GM12875 (cell line): Measurements from ENCODE around the gene ERAS.
"Not testable (repeated sequence)": the region's sequence is repeated elsewhere in the genome, so short reads cannot be mapped to it uniquely, and the experiment has no call there.

Experiments used
- H3K4me3 ChIP-seq: one replicate; pipeline ENCODE4 v1.5.1; 2011; ENCODE audit warnings: low read depth, low read length, control low read depth
- TF ChIP-seq, protein P1 (sequence below): IDR thresholded peaks from 2 replicates; pipeline ENCODE4 v1.5.1; 2011; ENCODE audit warnings: low read depth, mild to moderate bottlenecking, control low read depth, inconsistent platforms, low read length, moderate library complexity, borderline replicate concordance; ENCODE audit not compliant: insufficient read depth

The ERAS gene

DNA sequence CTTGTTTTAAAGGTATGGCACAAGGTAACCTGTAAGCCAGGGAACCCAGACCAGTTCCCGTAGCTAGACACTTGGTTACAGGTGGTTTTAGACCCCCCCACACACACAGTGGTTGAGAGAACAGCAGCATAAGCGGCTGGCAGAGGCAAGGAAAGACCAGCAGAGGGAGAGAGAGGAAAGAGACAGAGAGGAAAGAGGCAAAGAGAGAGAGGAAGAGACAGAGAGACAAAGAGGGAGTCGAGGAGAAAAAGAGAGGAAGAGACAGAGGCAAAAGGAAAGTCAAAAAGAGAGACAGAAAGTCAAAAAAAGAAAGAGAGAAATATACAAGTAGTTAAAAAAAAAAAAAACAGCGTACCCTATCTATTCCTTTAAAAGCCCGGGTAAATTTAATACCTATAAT is 28.6 kb downstream of the ERAS start:
- no peak overlapping the region for H3K4me3 ChIP-seq
- TF ChIP-seq, protein P1, sequence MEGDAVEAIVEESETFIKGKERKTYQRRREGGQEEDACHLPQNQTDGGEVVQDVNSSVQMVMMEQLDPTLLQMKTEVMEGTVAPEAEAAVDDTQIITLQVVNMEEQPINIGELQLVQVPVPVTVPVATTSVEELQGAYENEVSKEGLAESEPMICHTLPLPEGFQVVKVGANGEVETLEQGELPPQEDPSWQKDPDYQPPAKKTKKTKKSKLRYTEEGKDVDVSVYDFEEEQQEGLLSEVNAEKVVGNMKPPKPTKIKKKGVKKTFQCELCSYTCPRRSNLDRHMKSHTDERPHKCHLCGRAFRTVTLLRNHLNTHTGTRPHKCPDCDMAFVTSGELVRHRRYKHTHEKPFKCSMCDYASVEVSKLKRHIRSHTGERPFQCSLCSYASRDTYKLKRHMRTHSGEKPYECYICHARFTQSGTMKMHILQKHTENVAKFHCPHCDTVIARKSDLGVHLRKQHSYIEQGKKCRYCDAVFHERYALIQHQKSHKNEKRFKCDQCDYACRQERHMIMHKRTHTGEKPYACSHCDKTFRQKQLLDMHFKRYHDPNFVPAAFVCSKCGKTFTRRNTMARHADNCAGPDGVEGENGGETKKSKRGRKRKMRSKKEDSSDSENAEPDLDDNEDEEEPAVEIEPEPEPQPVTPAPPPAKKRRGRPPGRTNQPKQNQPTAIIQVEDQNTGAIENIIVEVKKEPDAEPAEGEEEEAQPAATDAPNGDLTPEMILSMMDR: no peak

DNA sequence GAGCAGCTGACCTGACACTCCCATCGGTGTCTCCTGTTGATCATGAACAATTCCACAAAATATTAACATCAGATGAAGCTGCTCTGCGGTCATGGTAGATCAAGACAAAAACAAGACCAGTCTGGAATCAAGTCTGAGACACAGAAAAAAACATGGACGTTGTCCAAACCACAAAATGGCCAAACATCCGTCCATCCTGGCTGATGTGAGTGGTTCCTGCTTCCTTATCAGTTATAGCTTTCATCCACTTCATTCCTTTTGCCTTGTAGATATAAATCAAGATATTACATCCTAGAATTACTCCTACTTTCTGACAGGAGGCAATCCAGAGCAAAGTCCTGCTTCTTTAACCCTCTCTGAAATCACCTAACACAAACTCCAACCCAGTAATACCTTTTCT is 37.9 kb downstream of the ERAS start:
- no peak overlapping the region for H3K4me3 ChIP-seq
- TF ChIP-seq, protein P1: no peak

DNA sequence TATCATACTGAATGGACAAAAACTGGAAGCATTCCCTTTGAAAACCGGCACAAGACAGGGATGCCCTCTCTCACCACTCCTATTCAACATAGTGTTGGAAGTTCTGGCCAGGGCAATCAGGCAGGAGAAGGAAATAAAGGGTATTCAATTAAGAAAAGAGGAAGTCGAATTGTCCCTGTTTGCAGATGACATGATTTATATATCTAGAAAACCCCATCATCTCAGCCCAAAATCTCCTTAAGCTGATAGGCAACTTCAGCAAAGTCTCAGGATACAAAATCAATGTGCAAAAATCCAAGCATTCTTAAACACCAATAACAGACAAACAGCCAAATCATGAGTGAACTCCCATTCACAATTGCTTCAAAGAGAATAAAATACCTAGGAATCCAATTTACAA is 45.7 kb downstream of the ERAS start:
- H3K4me3 ChIP-seq: not testable (repeated sequence)

DNA sequence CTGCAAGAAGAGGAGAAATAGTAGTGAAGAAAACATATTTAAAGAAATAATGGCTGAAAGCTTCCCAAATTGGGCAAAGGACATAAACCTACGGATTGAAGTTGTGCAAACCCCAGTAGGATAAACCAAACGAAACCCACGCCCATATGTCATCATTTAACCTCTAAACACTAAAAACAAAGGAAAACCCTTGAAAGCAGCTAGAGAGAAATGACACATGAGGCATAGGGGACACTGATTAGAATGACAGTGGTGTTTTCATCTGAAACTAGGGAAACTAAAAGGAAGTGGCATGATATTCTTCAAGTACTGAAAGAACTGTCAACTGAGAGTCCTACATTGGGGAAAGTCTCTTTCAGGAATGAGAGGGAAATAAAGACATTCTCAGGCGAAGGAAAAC is 50.6 kb downstream of the ERAS start:
- H3K4me3 ChIP-seq: not testable (repeated sequence)
